HFFc6 (cell line): Measurements from ENCODE around the gene FBXW11. TPM values are rescaled to one million over a fixed set of nuclear protein-coding genes. Genes with fewer than 3 reads are reported as not detected.

Experiments used
- DNase-seq: peaks from one replicate; pipeline ENCODE4 v3.0.0-alpha.2; 2018
- H3K27ac Mint-ChIP-seq: 2 replicates; pipeline ENCODE4 v1.8.0; 2020; ENCODE audit warnings: mild to moderate bottlenecking, mixed read lengths
- H3K27me3 Mint-ChIP-seq: 2 replicates; pipeline ENCODE4 v1.8.0; 2021; ENCODE audit warnings: mild to moderate bottlenecking, moderate library complexity, mixed read lengths; ENCODE audit not compliant: insufficient read depth
- H3K36me3 Mint-ChIP-seq: 2 replicates; pipeline ENCODE4 v1.8.0; 2021; ENCODE audit warnings: low read depth, mixed read lengths
- H3K4me1 Mint-ChIP-seq: 2 replicates; pipeline ENCODE4 v1.8.0; 2020; ENCODE audit warnings: low read depth, mixed read lengths
- H3K4me3 Mint-ChIP-seq: 2 replicates; pipeline ENCODE4 v1.8.0; 2020; ENCODE audit warnings: mild to moderate bottlenecking, moderate library complexity, mixed read lengths
- H3K9me3 Mint-ChIP-seq: 2 replicates; pipeline ENCODE4 v1.8.0; 2020; ENCODE audit warnings: mild to moderate bottlenecking, mixed read lengths
- CTCF ChIP-seq: fragments of 200-600 bp; sonication (generic); IDR thresholded peaks from 2 replicates; pipeline ENCODE4 v1.5.0; 2021; ENCODE audit warnings: antibody characterized with exemption, mild to moderate bottlenecking
- total RNA-seq, 6 experiments: library from RNA; stranded (reverse); fragmentation: NEBNext Ultra II Directional; extraction: Animal tissue kit (Norgen Biotek cat#: 25700); gene quantifications; 2 replicates in 1 of 6; 3 replicates in 5 of 6; pipeline ENCODE4 v1.2.3, GENCODE V29; 2021

Gene FBXW11
- total RNA-seq, 6 experiments from 2014 or later = 54.5 to 60.5 (median 58.5) TPM

DNA sequence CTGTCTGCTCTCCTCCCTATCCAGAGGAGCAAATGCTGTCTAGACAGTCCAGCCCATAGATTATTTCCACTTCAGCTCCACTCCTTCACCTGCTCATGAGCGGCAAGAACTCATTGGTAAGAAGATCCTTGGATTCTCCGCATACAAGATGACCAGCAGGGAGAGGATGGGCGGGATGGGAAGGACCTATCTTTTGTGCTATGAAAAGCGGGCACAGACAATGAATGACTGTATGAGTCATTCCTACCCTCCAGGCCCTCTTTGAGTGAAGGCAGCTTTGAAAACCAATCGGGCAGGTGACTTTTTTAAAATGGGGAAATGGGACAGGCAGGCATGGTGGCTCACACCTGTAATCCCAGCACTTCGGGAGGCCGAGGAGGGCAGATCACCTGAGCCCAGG lies 171.4 kb downstream of the FBXW11 start:
- Mint-ChIP-seq H3K9me3 (peaks cover 3% of the 10 kb centered on the region; the same call in 1 of the 2 replicates), H3K27me3 (peaks cover 23% of the 10 kb centered on the region)
- TF ChIP-seq CTCF = no peak

DNA sequence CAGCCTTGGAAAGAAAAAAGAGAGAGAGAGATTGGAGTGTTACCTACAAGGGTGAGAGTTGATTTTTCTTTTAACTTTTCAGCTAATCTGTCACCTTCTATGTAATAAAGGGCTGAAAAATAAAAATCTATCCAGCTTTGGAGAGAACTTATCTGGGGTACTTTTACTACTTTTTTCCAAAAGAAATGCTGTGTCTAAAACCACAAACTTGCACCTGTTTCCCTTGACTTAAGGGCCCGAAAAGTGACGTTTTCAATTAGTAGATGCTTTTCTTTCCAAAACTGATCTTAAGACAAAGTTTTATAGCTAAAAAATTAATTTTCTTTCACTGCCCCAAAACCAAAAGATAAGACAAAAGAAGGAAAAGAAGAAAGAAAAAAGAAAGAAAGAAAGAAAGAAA lies 172.0 kb downstream of the FBXW11 start:
- Mint-ChIP-seq H3K4me3 (no peak overlapping the region), H3K27me3 (peaks cover 19% of the 10 kb centered on the region), H3K9me3 (peaks cover 6% of the 10 kb centered on the region; the same call in 1 of the 2 replicates), H3K36me3 (no peaks in the 10 kb centered on the region), H3K27ac (no peak overlapping the region), H3K4me1 (no peaks in the 10 kb centered on the region)
- no peak for DNase-seq
- no peak for TF ChIP-seq CTCF

More for the DNA sequence above, 171.4 kb downstream of the FBXW11 start:
- Mint-ChIP-seq H3K27ac (no peak overlapping the region), H3K36me3 (no peaks in the 10 kb centered on the region), H3K4me1 (no peaks in the 10 kb centered on the region), H3K4me3 (no peak overlapping the region)
- no peak for DNase-seq

GRCh38 chr5:171832775-171833174 lies 173.7 kb downstream of the FBXW11 start:
- DNase-seq = no peak
- no peaks in the 10 kb centered on the region for H3K4me1 Mint-ChIP-seq
- TF ChIP-seq CTCF = no peak

DNA sequence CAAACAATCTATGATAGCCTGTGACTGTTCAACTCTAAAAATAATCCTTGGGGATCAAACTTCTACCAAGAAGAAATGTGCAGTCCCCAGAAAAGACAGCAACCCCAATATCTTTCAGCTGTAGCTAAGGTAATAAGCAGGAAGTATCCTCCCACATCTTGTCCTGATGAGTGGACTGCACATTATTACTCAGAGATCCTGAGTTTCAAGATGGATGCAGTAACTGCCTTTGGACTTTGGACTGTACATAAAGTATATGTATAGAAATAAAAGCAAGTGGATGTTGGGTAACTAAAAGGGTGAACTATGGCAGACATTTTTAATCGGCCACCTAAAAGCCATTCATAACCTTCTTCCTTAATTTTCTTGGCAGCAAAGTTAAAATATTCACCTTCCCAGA lies 175.8 kb downstream of the FBXW11 start:
- no peaks in the 10 kb centered on the region for H3K36me3 Mint-ChIP-seq

More at GRCh38 chr5:171832775-171833174, 173.7 kb downstream of the FBXW11 start:
- H3K9me3 Mint-ChIP-seq = peaks cover 6% of the 10 kb centered on the region; the same call in 1 of the 2 replicates
- no peak overlapping the region for H3K27ac Mint-ChIP-seq
- H3K27me3 Mint-ChIP-seq = peaks cover 14% of the 10 kb centered on the region
- no peaks in the 10 kb centered on the region for H3K36me3 Mint-ChIP-seq
- H3K4me3 Mint-ChIP-seq = no peak overlapping the region

DNA sequence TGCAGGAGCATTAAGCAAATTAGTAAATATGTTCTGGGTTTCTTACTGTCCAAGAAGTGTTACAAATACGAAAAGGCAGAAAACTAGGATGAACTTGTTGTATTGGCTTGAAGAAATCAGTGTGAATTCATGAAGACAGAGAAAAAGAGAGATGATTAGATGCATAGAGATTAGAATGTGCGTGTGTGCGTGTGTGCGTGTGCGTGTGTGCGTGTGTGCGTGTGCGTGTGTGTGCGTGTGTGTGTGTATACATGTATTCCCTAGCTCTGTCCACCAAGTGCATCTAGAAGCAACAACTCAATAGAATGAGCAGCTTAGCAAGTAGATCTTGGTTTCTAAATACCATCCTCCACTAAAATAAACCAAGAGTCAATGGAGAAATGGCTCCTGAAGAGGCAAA lies 179.3 kb downstream of the FBXW11 start:
- H3K36me3 Mint-ChIP-seq = no peaks in the 10 kb centered on the region
- peaks cover 2% of the 10 kb centered on the region for H3K27me3 Mint-ChIP-seq
- H3K27ac Mint-ChIP-seq = no peak overlapping the region
- peaks cover 10% of the 10 kb centered on the region; the same call in 1 of the 2 replicates for H3K9me3 Mint-ChIP-seq
- no peaks in the 10 kb centered on the region for H3K4me1 Mint-ChIP-seq
- no peak for DNase-seq
- H3K4me3 Mint-ChIP-seq = no peak overlapping the region
- TF ChIP-seq CTCF = no peak

More for the DNA sequence above, 175.8 kb downstream of the FBXW11 start:
- Mint-ChIP-seq H3K4me1 (no peaks in the 10 kb centered on the region), H3K4me3 (no peak overlapping the region), H3K27me3 (peaks cover 9% of the 10 kb centered on the region), H3K9me3 (peaks cover 6% of the 10 kb centered on the region; the same call in 1 of the 2 replicates), H3K27ac (no peak overlapping the region)
- DNase-seq = no peak
- no peak for TF ChIP-seq CTCF

GRCh38 chr5:171826132-171826531 lies 180.3 kb downstream of the FBXW11 start:
- H3K36me3 Mint-ChIP-seq = no peaks in the 10 kb centered on the region
- no peak for TF ChIP-seq CTCF
- DNase-seq = no peak

More at GRCh38 chr5:171826132-171826531, 180.3 kb downstream of the FBXW11 start:
- H3K27me3 Mint-ChIP-seq = peaks cover 2% of the 10 kb centered on the region
- H3K4me1 Mint-ChIP-seq = no peaks in the 10 kb centered on the region
- no peak overlapping the region for H3K27ac Mint-ChIP-seq
- H3K4me3 Mint-ChIP-seq = no peak overlapping the region
- H3K9me3 Mint-ChIP-seq = peaks cover 10% of the 10 kb centered on the region; the same call in 1 of the 2 replicates
